IPS-15b (cell line): ENCODE measurements around the gene ZNF584.
A peak's percentile ranks its signal among the peaks of the same experiment; 100 is the strongest.
"Not testable (repeated sequence)": the region's sequence is repeated elsewhere in the genome, so short reads cannot be mapped to it uniquely, and the experiment has no call there.

Experiments
- H3K27me3 ChIP-seq: one replicate; pipeline ENCODE4 v1.6.1; 2013; ENCODE audit warnings: low read length; ENCODE audit not compliant: control insufficient read depth, insufficient read depth
- H3K36me3 ChIP-seq: one replicate; pipeline ENCODE4 v1.6.1; 2013; ENCODE audit warnings: low read length; ENCODE audit not compliant: control insufficient read depth, insufficient read depth
- H3K4me1 ChIP-seq: one replicate; pipeline ENCODE4 v1.6.1; 2013; ENCODE audit warnings: mild to moderate bottlenecking, low read length; ENCODE audit not compliant: control insufficient read depth, insufficient read depth
- H3K4me3 ChIP-seq: one replicate; pipeline ENCODE4 v1.5.1; 2013; ENCODE audit warnings: low read depth, low read length
- H3K9ac ChIP-seq: one replicate; pipeline ENCODE4 v1.6.1; 2013; ENCODE audit warnings: low read depth, mild to moderate bottlenecking, low read length
- H3K9me3 ChIP-seq: one replicate; pipeline ENCODE4 v1.6.1; 2013; ENCODE audit warnings: mild to moderate bottlenecking, low read length; ENCODE audit not compliant: control insufficient read depth, insufficient read depth

The ZNF584 gene

GRCh38 chr19:58434217-58434616, 25.8 kb downstream of the ZNF584 start:
- Histone ChIP-seq H3K36me3 (peaks cover 47% of the 10 kb centered on the region), H3K9ac (no peak overlapping the region), H3K4me3 (peak overlapping the region; percentile 16), H3K9me3 (peaks cover 60% of the 10 kb centered on the region), H3K4me1 (peaks cover 2% of the 10 kb centered on the region), H3K27me3 (no peaks in the 10 kb centered on the region)

GRCh38 chr19:58439576-58440554, 31.4 kb downstream of the ZNF584 start, which contains the start of gene ZNF132:
ZNF132 (minus strand) TSS chr19:58440153; CDS start chr19:58439821, 332 bp downstream.
- H3K36me3 ChIP-seq = peaks cover 15% of the 10 kb centered on the region
- peak within 1 kb of the TSS; percentile 89 for H3K4me3 ChIP-seq
- H3K27me3 ChIP-seq = peaks cover 6% of the 10 kb centered on the region
- H3K9ac ChIP-seq = peak within 1 kb of the TSS; percentile 28
- peaks cover 4% of the 10 kb centered on the region for H3K4me1 ChIP-seq
- peaks cover 14% of the 10 kb centered on the region for H3K9me3 ChIP-seq

GRCh38 chr19:58440556-58440955, 32.1 kb downstream of the ZNF584 start:
- Histone ChIP-seq H3K27me3 (peaks cover 6% of the 10 kb centered on the region), H3K4me1 (peaks cover 4% of the 10 kb centered on the region), H3K9ac (peak overlapping the region; percentile 9), H3K4me3 (peak overlapping the region; percentile 73), H3K9me3 (peaks cover 7% of the 10 kb centered on the region), H3K36me3 (peaks cover 8% of the 10 kb centered on the region)

GRCh38 chr19:58442986-58443385, 34.5 kb downstream of the ZNF584 start:
- H3K27me3 ChIP-seq, H3K36me3 ChIP-seq, H3K4me3 ChIP-seq, H3K9me3 ChIP-seq, H3K4me1 ChIP-seq, H3K9ac ChIP-seq: not testable (repeated sequence)

GRCh38 chr19:58448860-58449259, 40.4 kb downstream of the ZNF584 start:
- not testable (repeated sequence) for H3K9ac ChIP-seq, H3K36me3 ChIP-seq, H3K9me3 ChIP-seq, H3K4me3 ChIP-seq, H3K4me1 ChIP-seq
- peaks cover 17% of the 10 kb centered on the region for H3K27me3 ChIP-seq

GRCh38 chr19:58449980-58450379, 41.5 kb downstream of the ZNF584 start:
- H3K27me3 ChIP-seq = peaks cover 13% of the 10 kb centered on the region
- H3K9ac ChIP-seq, H3K4me1 ChIP-seq, H3K9me3 ChIP-seq, H3K4me3 ChIP-seq, H3K36me3 ChIP-seq: not testable (repeated sequence)

- Histone ChIP-seq H3K36me3 (no peaks in the 10 kb centered on the region), H3K9ac (no peak overlapping the region), H3K9me3 (peaks cover 8% of the 10 kb centered on the region), H3K4me3 (peak overlapping the region; percentile 62), H3K27me3 (peaks cover 13% of the 10 kb centered on the region), H3K4me1 (no peaks in the 10 kb centered on the region)
These were observed 42.5 kb downstream of the ZNF584 start for GRCh38 chr19:58450856-58451357.

- H3K9ac ChIP-seq = no peak within 1 kb of the TSS
- no peaks in the 10 kb centered on the region for H3K4me1 ChIP-seq
- H3K36me3 ChIP-seq = peaks cover 2% of the 10 kb centered on the region
- peaks cover 8% of the 10 kb centered on the region for H3K9me3 ChIP-seq
- H3K27me3 ChIP-seq = peaks cover 13% of the 10 kb centered on the region
- H3K4me3 ChIP-seq = peak within 1 kb of the TSS; percentile 62
These were observed 43.1 kb downstream of the ZNF584 start, which contains the start of gene ZNF324B for GRCh38 chr19:58451358-58452101. ZNF324B (plus strand) TSS chr19:58451622; CDS start chr19:58453702, 2,080 bp downstream.

GRCh38 chr19:58453743-58454142, 45.3 kb downstream of the ZNF584 start:
- Histone ChIP-seq H3K9ac (no peak overlapping the region), H3K36me3 (peaks cover 5% of the 10 kb centered on the region), H3K27me3 (peaks cover 13% of the 10 kb centered on the region), H3K9me3 (peaks cover 8% of the 10 kb centered on the region), H3K4me1 (no peaks in the 10 kb centered on the region), H3K4me3 (no peak overlapping the region)

- no peak overlapping the region for H3K9ac ChIP-seq
- H3K27me3 ChIP-seq = peaks cover 9% of the 10 kb centered on the region
- H3K4me3 ChIP-seq = no peak overlapping the region
- no peaks in the 10 kb centered on the region for H3K9me3 ChIP-seq
- H3K4me1 ChIP-seq = no peaks in the 10 kb centered on the region
- peaks cover 5% of the 10 kb centered on the region for H3K36me3 ChIP-seq
These were observed 46.9 kb downstream of the ZNF584 start for GRCh38 chr19:58455306-58455705.

- no peaks in the 10 kb centered on the region for H3K9me3 ChIP-seq
- H3K27me3 ChIP-seq = peaks cover 2% of the 10 kb centered on the region
- peaks cover 5% of the 10 kb centered on the region for H3K36me3 ChIP-seq
- no peak overlapping the region for H3K9ac ChIP-seq
- H3K4me1 ChIP-seq = no peaks in the 10 kb centered on the region
- no peak overlapping the region for H3K4me3 ChIP-seq
These were observed 47.7 kb downstream of the ZNF584 start for GRCh38 chr19:58456111-58456510.
